ENCODE measurements around the gene CENPM. TPM values are rescaled to one million over a fixed set of nuclear protein-coding genes. Genes with fewer than 3 reads are reported as not detected.

The CENPM gene
- 60.6 and 60.9 TPM in 2 replicates for total RNA-seq (2014; rRNA removed; shearing (Covaris generic))

GRCh38 chr22:41946629-41947423 lies at the start of gene CENPM:
Gene CENPM, minus strand, starts transcription at chr22:41947152. Its CDS starts 76 bp downstream, at chr22:41947076.
- Histone ChIP-seq H3K27ac (peak within 1 kb of the TSS; percentile 92), H3K4me3 (peak within 1 kb of the TSS; percentile 83), H3K4me1 (no peaks in the 10 kb centered on the region), H3K9me3 (replicated peaks) (no peaks in the 10 kb centered on the region), H3K27me3 (no peaks in the 10 kb centered on the region), H3K36me3 (peaks cover 24% of the 10 kb centered on the region)
- peak; percentile 97 for DNase-seq

- DNase-seq = no peak
- Histone ChIP-seq H3K9me3 (replicated peaks) (no peaks in the 10 kb centered on the region), H3K27ac (no peak overlapping the region), H3K36me3 (no peaks in the 10 kb centered on the region), H3K27me3 (0 out of 2 replicates have a peak, but pooled peaks cover 4% of the 10 kb centered on the region), H3K4me3 (no peak overlapping the region), H3K4me1 (no peaks in the 10 kb centered on the region)
Measured at GRCh38 chr22:41995211-41995610, 48.3 kb upstream of the CENPM start.

GRCh38 chr22:41992496-41992895 lies 45.5 kb upstream of the CENPM start:
- no peaks in the 10 kb centered on the region for H3K4me1 ChIP-seq
- 0 out of 2 replicates have a peak, but pooled peaks cover 4% of the 10 kb centered on the region for H3K27me3 ChIP-seq
- no peaks in the 10 kb centered on the region for H3K9me3 ChIP-seq (replicated peaks)
- no peak for DNase-seq
- H3K27ac ChIP-seq = no peak overlapping the region
- H3K4me3 ChIP-seq = no peak overlapping the region
- no peaks in the 10 kb centered on the region for H3K36me3 ChIP-seq

GRCh38 chr22:41991111-41991510 lies 44.2 kb upstream of the CENPM start:
- Histone ChIP-seq H3K27me3 (0 out of 2 replicates have a peak, but pooled peaks cover 4% of the 10 kb centered on the region), H3K36me3 (no peaks in the 10 kb centered on the region), H3K9me3 (replicated peaks) (no peaks in the 10 kb centered on the region), H3K27ac (no peak overlapping the region), H3K4me1 (no peaks in the 10 kb centered on the region), H3K4me3 (no peak overlapping the region)
- no peak for DNase-seq

GRCh38 chr22:41989246-41989645 lies 42.3 kb upstream of the CENPM start:
- Histone ChIP-seq H3K4me1 (no peaks in the 10 kb centered on the region), H3K27ac (no peak overlapping the region), H3K36me3 (no peaks in the 10 kb centered on the region), H3K4me3 (no peak overlapping the region), H3K27me3 (0 out of 2 replicates have a peak, but pooled peaks cover 4% of the 10 kb centered on the region), H3K9me3 (replicated peaks) (no peaks in the 10 kb centered on the region)
- no peak for DNase-seq

GRCh38 chr22:41987276-41987675 lies 40.3 kb upstream of the CENPM start:
- no peaks in the 10 kb centered on the region for H3K9me3 ChIP-seq (replicated peaks)
- H3K36me3 ChIP-seq = no peaks in the 10 kb centered on the region
- no peaks in the 10 kb centered on the region for H3K4me1 ChIP-seq
- 0 out of 2 replicates have a peak, but pooled peaks cover 2% of the 10 kb centered on the region for H3K27me3 ChIP-seq
- no peak overlapping the region for H3K27ac ChIP-seq
- no peak for DNase-seq
- no peak overlapping the region for H3K4me3 ChIP-seq

GRCh38 chr22:41983513-41984405 lies 36.8 kb upstream of the CENPM start:
- no peak for DNase-seq
- Histone ChIP-seq H3K27me3 (no peaks in the 10 kb centered on the region), H3K4me3 (no peak overlapping the region), H3K4me1 (no peaks in the 10 kb centered on the region), H3K27ac (no peak overlapping the region), H3K36me3 (no peaks in the 10 kb centered on the region), H3K9me3 (replicated peaks) (no peaks in the 10 kb centered on the region)

GRCh38 chr22:41982865-41983264 lies 35.9 kb upstream of the CENPM start:
- no peak for DNase-seq
- Histone ChIP-seq H3K4me3 (no peak overlapping the region), H3K36me3 (no peaks in the 10 kb centered on the region), H3K9me3 (replicated peaks) (no peaks in the 10 kb centered on the region), H3K27ac (no peak overlapping the region), H3K4me1 (no peaks in the 10 kb centered on the region), H3K27me3 (peaks cover 4% of the 10 kb centered on the region; the same call in 1 of the 2 replicates)

GRCh38 chr22:41979423-41980250 lies 32.7 kb upstream of the CENPM start:
- 0 out of 2 replicates have a peak, but pooled peaks cover 2% of the 10 kb centered on the region for H3K4me1 ChIP-seq
- H3K27me3 ChIP-seq = peaks cover 20% of the 10 kb centered on the region
- no peaks in the 10 kb centered on the region for H3K36me3 ChIP-seq
- H3K9me3 ChIP-seq (replicated peaks) = no peaks in the 10 kb centered on the region
- DNase-seq = no peak
- H3K4me3 ChIP-seq = no peak overlapping the region
- no peak overlapping the region for H3K27ac ChIP-seq

GRCh38 chr22:41978732-41979131 lies 31.8 kb upstream of the CENPM start:
- Histone ChIP-seq H3K36me3 (no peaks in the 10 kb centered on the region), H3K9me3 (replicated peaks) (no peaks in the 10 kb centered on the region), H3K27ac (no peak overlapping the region), H3K4me3 (no peak overlapping the region), H3K27me3 (peaks cover 20% of the 10 kb centered on the region), H3K4me1 (0 out of 2 replicates have a peak, but pooled peaks cover 2% of the 10 kb centered on the region)
- DNase-seq = no peak

GRCh38 chr22:41976961-41977566 lies 30.1 kb upstream of the CENPM start:
- no peaks in the 10 kb centered on the region for H3K9me3 ChIP-seq (replicated peaks)
- H3K4me3 ChIP-seq = peak overlapping the region; percentile 43
- H3K27ac ChIP-seq = no peak overlapping the region
- H3K36me3 ChIP-seq = no peaks in the 10 kb centered on the region
- H3K27me3 ChIP-seq = peaks cover 20% of the 10 kb centered on the region
- H3K4me1 ChIP-seq = 0 out of 2 replicates have a peak, but pooled peaks cover 2% of the 10 kb centered on the region
- DNase-seq = no peak

- H3K27me3 ChIP-seq = peaks cover 20% of the 10 kb centered on the region
- peak in 1 of 2 experiments; percentile 21 for DNase-seq
- H3K27ac ChIP-seq = no peak overlapping the region
- H3K36me3 ChIP-seq = no peaks in the 10 kb centered on the region
- H3K4me3 ChIP-seq = peak overlapping the region; percentile 60
- 0 out of 2 replicates have a peak, but pooled peaks cover 2% of the 10 kb centered on the region for H3K4me1 ChIP-seq
- no peaks in the 10 kb centered on the region for H3K9me3 ChIP-seq (replicated peaks)
Measured at GRCh38 chr22:41976070-41976901, 29.3 kb upstream of the CENPM start.
